ENCODE measurements around the gene CDKL1.

DNA sequence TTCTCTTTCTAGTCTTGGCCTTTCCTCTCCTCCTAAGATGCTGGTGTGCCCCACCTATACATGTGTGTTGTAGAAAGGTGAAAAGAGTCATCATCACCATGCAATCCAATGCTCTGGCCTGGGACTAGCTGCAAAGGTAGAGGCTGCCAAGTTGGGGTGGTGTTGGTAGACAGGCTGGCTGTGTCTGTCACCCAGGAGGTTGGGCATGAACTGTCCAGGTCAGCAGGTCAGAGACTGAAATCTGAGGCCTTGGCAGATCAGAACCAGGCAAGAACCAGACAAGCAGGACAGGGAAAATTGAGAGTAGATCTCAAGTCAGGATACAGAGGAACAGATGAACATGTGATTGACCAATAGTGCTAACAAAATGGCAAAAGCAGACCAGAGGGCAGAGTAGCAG, 110.8 kb downstream of the CDKL1 start:
- TF ChIP-seq YY1 (IDR thresholded peaks at IDR 0.05; ENCODE audit: low read depth) (no peak), CHD2 (IDR thresholded peaks at IDR 0.05; ENCODE audit: low read length, partially characterized antibody) (no peak), SMC3 (IDR thresholded peaks at IDR 0.05; ENCODE audit: low read depth, low read length) (no peak), FOXM1 (IDR thresholded peaks at IDR 0.05; ENCODE audit: low read depth) (no peak)
